HG02885 (cell line): Measurements from ENCODE around the gene PPFIBP1.
"Not testable (repeated sequence)": the region's sequence is repeated elsewhere in the genome, so short reads cannot be mapped to it uniquely, and the experiment has no call there.

Source experiments
- ATAC-seq: cut with Tn5 transposase; IDR thresholded peaks from one replicate; pipeline ENCODE4 v1.9.1; 2021; ENCODE audit warnings: mild to moderate bottlenecking; ENCODE audit not compliant: unreplicated experiment, poor library complexity

The PPFIBP1 gene

DNA sequence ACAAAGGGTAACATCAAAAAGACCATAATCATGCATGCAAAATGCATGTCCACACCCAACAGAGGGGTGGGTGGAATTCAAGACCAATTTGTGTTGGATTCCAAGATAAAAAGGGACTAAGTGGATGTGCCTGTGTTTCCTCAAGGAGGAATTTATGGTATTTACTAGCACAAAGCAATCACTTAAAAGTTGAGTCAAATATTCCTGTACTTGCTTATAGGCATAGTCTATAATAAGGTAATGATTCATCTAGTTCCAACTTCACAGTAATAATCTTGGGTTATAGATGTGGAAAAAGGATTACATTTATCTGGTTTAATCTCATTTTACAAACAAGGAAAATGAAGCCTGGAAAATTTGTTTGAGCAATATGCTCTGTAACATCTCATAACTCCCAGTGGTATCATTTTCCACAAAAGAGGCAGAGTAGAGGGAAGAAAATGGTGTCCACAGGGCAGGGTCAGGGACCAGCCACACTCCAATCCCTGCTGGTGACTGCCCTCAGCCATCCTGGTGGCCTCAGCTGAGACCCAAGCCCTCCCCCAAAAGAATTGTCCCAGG, 91.4 kb downstream of the PPFIBP1 start:
- no peak for ATAC-seq

DNA sequence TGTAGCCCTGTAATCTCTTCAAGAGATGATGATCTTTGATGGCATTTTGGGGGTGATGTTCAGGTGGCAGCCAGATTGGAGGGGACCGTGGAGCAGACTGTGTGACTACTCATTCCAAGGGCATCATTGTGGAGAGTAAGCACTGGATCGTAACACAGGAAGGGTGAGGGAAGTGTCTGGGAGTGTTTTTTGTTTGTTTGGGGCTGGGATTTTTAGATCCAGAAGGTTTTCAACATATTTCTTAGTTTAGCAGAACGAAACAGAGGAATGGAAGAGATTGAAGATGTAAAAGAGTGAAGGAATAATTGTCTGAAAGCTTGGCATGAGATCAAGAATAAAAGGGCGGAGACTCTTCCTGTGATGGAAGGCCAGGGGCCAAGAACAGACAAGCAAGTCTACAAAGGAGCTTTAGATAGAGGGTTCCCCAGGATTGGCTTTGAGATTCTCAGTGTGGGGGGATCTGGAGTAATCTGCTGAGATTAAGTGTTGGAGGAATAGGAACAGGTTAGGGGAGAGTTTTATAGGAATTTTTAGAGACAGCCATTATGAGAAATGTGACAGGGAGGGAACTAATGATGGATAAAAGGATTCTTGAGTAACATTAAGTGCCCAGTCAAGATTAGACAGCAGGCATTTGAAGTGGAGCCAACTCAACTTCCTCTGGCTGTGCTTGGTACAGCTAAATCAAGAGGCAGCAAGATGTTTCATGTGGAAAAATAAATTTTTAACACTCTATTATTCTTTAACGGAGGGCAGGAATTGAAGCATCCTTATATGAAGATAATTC, 92.5 kb downstream of the PPFIBP1 start:
- no peak for ATAC-seq

DNA sequence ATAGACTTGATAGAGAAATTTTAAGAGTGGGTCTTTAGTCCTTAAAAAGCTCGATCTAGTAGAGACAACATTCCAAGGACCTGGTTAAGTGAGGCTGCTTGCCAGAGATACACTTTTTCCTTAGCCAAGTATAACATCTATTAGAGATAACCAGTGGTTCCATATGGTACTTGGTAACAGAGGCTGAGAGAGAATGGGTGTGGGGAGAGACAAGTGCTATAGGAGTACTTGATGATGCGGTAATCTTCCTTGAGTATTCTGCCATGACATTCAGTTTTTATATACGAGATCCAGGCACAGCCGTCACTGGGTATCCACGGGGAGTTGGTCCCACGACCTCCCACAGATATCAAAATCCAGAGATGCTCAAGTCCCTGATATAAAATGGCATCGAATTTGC, 94.8 kb downstream of the PPFIBP1 start:
- ATAC-seq: no peak

DNA sequence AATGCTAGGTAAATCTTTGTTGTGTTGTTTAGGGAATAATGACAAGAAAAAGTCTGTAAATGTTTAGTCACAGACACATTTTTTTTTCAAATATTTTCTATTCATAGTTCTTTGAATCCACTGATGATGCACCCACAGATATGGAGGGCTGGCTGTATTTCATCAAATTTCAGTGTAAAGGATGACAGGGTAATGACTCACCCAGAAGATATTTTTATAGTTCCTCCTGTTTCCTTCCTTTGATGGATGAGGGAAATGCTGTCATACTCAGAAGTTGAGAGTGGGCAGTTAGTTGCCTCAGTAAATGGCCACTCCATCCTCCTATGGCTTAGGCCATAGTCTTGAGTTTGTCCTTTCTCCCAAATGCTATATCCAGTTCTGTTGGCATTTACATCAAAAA, 95.3 kb downstream of the PPFIBP1 start:
- no peak for ATAC-seq

DNA sequence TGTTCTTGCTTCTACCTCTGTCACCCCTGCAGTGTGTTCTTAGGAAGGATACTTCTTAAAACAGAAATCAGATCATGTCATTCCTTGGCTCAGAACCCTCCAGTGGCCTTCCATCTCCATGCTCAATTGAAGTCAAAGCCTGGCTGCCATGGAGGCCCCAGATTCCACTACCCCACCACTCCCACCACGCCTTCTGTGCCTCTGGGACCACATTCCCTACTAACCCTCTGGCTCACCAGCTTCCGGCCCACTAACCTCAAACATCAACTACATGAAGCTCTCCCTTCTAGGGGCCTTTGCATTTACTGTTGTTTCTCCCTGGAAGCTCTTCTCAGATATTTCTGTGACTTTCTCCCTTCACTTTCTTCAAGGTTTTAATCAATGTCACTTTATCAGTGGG, 96.1 kb downstream of the PPFIBP1 start:
- no peak for ATAC-seq

DNA sequence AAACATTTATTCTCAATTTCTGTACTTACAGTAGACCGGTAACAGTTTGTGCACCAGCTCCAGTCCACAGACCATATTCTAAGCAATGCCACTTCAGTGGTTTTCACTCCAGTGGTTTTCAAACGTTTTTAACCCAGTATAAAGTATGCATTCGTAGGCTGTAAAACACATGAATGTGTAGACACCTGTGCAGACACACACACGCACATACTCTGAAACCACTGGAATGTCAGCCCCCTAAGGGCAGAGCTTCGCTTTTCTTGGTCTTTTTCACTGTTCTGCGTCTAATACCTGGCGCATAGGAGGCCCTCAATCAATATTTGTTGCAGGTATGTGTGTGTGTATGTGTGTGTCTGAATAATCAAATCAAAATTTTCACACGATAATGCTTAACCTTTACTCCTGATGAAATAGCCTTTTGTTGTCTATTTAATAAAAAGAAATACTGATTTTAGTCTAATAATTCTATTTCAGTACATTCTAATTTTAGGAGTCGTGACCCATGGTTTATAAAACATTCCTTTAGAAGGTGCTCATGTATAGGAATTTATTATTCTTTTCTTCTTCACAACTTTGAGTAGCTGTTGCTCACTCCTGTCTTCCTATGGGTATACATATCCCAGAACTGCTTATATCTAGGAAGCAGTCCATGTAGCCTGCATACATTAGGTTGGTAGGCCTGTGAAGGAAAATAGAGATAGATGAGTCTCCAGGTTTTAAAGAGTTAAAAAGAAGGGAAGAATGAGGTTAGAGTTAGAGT, 98.6 kb downstream of the PPFIBP1 start:
- ATAC-seq: no peak

DNA sequence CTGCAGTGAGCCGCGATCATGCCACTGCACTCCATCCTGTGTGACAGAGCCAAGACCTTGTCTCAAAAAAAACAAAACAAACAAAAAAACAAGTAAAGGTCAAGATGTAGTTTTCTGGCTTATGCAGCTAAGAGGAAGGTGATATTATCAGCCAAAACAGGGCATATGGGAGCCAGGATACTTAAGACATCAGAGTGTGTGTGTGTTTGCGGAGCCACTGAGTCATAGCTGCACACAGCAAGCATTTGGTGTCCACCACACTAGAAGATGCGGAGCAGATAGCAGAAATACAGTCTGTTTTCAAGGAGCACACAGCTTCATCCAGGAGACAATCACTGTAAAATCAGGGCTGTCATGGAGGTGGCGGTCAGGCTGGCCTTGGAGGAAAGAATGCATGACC, 99.6 kb downstream of the PPFIBP1 start:
- ATAC-seq: no peak

DNA sequence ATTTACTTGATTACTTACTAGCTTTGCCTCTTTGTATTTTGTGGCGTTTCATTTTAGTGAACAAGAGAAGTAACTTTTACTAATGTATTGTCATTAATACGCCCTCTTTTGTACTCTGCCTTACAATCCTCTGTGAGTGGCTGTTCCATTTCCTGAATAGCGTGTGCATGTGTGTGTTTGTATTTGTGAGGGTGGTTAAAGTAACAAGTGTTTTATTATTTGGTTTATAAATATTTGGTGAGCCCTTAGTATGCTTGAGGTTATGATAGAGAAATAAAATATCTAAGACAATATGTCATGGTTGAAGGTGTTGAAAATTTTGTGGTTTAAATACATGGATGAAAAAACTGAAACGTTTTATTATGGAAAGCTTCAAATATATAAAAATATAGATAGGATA, 100.6 kb downstream of the PPFIBP1 start:
- no peak for ATAC-seq

DNA sequence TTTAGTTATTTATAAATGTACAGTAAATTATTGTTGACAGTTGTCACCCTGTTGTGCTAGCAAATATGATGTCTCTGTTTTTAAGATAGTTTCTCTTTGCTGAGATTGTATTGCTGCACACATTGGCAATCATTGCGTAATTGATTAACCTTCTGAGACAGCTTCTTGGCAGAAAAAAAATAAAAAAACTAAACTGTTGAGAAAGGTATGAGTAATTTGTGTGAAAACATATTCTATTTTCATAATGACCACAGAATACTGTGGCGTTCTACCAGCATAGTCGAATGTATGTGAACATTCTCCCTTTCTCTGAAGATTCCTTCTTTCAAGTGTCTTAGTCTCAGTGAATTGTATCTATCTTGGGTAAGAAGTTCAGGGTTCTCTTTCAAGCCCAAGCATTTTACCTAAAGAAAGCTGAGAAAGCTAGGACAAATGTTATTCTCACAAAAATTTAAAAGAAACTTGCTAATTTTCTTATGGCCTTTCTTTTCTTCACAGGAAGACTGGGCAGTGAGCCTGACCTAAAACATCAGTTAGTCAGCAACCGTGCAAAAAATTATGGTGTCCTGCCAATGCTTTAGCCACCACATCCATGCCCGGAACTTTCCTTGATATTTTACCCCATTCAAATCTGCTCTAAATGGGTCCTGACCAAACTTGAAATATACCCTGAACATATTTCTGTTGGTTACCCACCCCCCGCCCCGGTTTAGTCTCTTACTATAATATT, 103.3 kb downstream of the PPFIBP1 start:
- ATAC-seq: peak; percentile 44

DNA sequence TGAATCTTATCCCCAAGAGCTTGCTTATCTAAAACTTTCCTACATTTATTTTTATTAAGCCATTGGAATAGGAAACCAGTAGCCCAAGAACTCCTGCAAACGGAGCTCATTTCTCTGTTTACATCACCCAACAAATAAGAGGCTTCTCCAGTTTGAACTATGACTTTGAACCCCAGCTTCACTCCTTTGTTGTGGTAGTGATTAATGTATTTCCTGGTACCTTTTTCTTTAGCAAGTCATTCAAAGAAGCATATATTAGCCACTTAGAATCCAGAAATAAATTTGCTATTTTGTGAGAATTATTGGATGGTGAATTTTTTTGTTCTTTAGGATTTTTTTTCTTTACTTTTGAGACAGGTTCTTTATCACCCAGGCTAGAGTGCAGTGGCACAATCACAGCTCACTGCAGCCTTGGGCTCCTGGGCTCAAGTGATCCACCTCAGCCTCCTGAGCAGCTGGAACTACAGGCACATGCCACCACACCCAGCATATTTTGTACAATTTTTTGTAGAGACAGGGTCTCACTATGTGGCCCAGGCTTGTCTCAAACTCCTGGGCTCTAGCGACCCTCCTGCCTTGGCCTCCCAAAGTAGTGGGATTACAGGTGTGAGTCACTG, 104.0 kb downstream of the PPFIBP1 start:
- ATAC-seq: not testable (repeated sequence)

DNA sequence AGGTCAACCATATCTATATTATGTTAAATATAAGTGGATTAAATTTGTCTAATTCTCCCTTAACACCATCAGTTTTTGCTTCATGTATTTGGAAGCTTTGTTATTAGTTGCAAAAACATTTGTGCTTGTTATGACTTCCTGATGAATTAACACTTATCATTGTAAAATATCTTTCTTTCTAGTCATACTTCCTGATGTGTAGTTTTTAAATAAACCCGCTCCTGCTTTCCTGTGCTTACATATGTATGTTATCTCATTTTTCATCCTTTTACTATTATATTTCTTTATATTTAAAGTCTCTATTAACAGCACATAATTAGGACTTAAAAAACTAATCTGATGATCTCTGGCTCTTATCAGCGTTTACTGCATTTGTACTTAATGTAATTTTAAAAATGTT, 106.2 kb downstream of the PPFIBP1 start:
- ATAC-seq: not testable (repeated sequence)

DNA sequence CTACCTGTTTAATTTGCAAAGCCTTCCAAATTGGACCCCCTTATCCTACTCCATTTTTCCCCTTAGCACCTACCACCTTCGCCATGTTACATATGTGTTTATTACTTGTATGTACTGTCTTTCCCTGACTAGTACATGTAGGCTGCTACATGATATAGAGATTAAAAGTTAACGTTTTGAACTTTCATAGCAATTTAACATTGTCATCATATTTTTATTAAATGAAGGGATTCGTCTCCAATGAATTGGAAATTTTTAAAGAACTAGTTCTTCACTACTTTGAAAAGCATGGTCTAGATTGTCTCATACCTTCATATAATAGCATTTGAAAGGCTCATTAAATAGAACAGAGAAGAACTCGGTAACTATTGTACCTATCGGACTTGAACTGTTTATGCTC, 107.4 kb downstream of the PPFIBP1 start:
- ATAC-seq: no peak

DNA sequence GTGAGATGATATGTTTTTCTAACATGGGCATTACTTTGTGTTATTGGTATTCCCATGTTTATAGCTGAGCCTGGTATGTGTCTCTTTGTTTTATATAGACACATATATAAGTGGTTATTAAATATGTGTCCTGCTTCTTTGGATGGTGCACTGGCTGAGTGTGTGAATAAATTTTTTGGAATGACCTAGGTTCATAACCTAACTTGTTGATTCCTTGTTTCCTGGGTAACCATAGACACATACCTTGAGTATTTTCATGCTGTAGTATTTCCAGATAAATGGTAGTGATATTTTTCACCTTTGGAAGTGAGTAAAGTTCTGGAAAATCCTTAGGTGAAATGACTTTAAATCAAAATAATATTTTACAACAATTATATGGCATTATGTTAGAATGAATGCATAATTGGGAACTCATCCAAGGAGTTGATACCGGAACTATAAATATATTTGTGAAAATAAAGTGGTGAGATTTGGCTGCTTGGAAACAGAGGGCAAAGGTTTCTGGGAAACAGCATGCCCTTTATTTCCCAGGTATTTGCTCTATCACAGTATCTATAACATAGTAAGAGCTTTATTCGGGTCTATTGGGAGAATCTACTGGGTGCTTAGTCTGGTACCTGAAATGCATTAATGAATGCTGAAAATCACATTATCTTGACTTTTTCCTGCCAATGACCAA, 107.9 kb downstream of the PPFIBP1 start:
- ATAC-seq: no peak

DNA sequence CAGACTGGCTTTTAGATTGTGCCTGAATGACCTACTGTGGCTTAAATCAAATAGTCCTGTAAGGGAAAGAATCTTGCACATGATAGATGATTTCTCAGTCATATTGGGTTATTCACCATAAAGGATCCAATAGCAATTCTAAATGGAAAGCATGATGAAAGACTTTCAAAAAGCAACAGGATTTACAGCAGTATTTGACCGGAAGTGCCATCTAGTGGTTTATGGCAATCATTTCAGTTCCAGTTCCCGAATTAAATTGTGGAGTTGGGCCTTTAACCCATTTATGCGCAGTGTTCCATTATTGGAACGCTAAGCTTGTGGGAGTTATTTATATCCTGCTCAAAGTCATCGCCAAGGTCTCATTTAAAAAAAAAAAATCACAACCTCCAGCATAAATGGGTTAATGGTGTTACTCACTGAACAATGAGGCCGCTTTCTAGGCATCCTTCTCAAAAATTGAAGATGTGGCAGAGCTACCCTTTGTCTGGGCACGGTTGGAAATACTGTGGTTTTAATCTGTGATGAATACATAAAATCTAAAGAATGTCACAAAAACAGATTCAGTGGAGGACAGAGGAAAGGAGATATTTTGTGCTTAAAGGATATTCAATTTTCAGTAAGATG, 111.5 kb downstream of the PPFIBP1 start:
- no peak for ATAC-seq

DNA sequence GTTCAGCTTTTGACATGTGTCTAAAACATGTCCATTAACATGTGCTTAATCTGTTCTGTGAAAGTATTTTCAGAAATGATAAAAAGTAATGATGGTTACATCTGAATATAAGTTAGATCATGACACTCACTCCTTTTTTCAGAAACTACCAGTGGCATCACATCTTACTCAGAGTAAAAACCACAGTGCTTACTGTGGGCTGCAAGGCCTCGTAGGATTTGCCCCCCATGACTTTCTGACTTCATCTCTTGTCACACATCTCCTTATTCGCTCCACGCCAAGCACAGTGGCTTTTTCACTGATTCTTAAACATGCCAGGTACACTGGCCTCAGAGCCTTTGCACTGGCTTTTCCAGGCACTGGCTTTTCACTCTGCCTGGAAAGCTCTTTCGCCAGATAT, 112.6 kb downstream of the PPFIBP1 start:
- not testable (repeated sequence) for ATAC-seq

DNA sequence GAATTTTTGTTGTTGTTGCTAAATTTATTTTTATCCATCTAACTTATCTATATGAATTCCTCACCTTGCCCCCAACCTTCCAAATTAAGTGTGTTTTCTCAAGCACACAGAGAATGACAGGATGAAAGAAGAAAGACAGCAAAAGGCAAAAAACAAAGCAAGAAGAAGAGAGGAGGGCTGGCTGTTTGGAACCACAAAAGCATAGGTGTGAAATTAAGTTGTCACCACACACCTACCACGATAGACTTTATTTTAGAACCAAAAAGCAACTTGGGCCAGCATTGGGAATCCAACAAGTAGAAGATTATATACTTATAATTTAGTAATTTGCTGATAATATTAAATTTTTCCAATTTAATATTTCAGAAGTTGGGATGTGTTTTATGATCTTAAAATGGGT, 113.5 kb downstream of the PPFIBP1 start:
- ATAC-seq: no peak

DNA sequence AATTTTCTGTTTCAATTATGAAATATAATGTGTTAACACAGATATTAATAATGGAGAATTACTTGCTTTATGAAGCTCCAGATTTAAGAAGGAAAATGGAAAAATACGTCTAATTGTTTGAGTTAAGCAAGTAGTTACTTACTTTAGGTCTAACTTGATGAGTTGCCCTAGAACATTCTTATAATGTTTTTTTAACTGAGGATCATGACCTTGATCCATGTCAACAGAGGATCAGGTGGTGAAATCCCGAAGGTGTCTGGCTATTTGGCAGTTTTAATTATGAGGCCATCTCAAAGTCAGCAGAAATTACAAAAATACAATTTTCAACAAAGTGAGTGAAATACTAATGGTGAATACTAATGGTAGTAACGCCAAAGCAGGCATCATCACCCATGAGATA, 115.3 kb downstream of the PPFIBP1 start:
- no peak for ATAC-seq

DNA sequence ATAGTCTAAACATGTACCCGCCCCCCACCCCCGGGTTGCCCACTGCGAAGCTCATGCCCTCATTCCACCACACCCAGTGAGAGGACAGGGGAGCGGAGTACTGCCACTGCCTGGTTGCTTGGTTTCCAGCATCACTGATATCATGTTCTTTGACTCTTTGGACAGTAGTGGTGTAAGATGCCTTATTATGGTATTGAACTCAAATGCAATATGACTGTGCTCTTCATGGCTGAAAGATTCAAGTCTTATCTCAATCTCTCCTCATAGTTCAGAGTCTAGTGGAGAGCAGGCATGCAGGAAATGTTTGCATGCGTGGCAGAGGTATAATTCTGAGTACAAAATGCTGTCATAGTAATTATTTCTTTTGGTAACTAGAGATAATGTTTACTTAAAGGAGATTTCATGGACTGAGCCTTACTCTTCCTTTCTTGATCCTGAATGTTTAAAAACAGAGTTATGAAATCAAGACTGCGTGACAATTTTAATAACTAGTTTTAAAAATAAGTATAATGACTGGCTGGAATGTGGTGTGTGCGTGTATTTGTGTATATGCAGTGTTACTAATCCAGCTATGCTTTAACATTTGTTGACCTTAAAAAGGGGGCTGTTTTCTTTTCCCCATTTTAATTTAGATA, 116.7 kb downstream of the PPFIBP1 start:
- ATAC-seq: not testable (repeated sequence)

DNA sequence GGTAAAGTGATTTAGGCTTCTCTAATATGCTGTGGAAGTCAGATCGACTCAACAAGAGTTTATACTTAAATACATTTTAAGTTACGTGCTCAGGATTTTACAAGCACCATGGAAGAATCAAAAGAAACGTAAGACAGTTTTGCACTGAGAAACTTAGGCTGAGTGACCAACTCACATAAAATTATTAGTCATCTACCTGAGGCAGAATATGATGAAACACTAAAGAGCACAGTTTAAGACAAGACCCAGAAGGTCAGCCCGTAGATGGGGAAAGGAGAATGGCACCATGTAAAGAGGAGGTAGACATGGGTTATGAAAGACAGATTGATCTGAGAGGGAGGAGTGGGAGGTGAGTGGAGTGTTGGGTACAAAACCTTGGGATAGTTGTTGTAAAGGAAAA, 118.4 kb downstream of the PPFIBP1 start:
- not testable (repeated sequence) for ATAC-seq
